GM23338 (cell line): Measurements from ENCODE around the gene ATP5PD.
"Not testable (repeated sequence)": the region's sequence is repeated elsewhere in the genome, so short reads cannot be mapped to it uniquely, and the experiment has no call there.

Experiments
- CREB1 ChIP-seq: fragments of 250-450 bp; sonication (Bioruptor Pico); IDR thresholded peaks from 2 replicates; pipeline ENCODE4 v1.5.0; 2020; ENCODE audit warnings: low read depth, mild to moderate bottlenecking, moderate library complexity
- EZH2 ChIP-seq: fragments of 200-600 bp; sonication (generic); IDR thresholded peaks from one replicate; pipeline ENCODE4 v1.8.0; 2017; ENCODE audit warnings: antibody characterized with exemption, mild to moderate bottlenecking, low read depth; ENCODE audit not compliant: unreplicated experiment
- EZH2phosphoT487 ChIP-seq: fragments of 200-600 bp; sonication (generic); IDR thresholded peaks from one replicate; pipeline ENCODE4 v1.8.1; 2018; ENCODE audit warnings: antibody characterized with exemption; ENCODE audit not compliant: unreplicated experiment
- JUNB ChIP-seq: IDR thresholded peaks from one replicate; pipeline ENCODE4 v1.6.1; 2016; ENCODE audit warnings: antibody characterized with exemption; ENCODE audit not compliant: unreplicated experiment
- POLR2AphosphoS5 ChIP-seq: IDR thresholded peaks from 2 replicates; pipeline ENCODE4 v1.6.1; 2016; ENCODE audit warnings: antibody characterized with exemption, low read depth
- ZNF114 ChIP-seq: fragments of 250-450 bp; sonication (Bioruptor Pico); IDR thresholded peaks from 2 replicates; pipeline ENCODE4 v1.5.0; 2020; ENCODE audit warnings: mild to moderate bottlenecking, moderate library complexity
- ZNF331 ChIP-seq: fragments of 250-450 bp; sonication (Bioruptor Pico); IDR thresholded peaks from 2 replicates; pipeline ENCODE4 v1.5.0; 2020; ENCODE audit warnings: low read depth, mild to moderate bottlenecking, moderate library complexity
- TF ChIP-seq, protein P1 (sequence below), 2 experiments: fragments of 200-600 bp in 1 of 2; sonication (generic) in 1 of 2; conservative IDR thresholded peaks; 2 replicates each; pipeline versions ENCODE4 v1.5.1 to v1.6.1; 2016 to 2017; ENCODE audit warnings: antibody characterized with exemption in 2 of 2, low read depth in 2 of 2, mild to moderate bottlenecking in 2 of 2, moderate library complexity in 1 of 2
- TF ChIP-seq, protein P2 (sequence below): IDR thresholded peaks from one replicate; pipeline ENCODE4 v1.6.1; 2018; ENCODE audit warnings: antibody characterized with exemption; ENCODE audit not compliant: unreplicated experiment
- TF ChIP-seq, protein P3 (sequence below): fragments of 250-450 bp; sonication (Bioruptor Pico); IDR thresholded peaks from 2 replicates; pipeline ENCODE4 v1.5.0; 2020; ENCODE audit warnings: mild to moderate bottlenecking, moderate library complexity
- TF ChIP-seq, protein P4 (sequence below): IDR thresholded peaks from 2 replicates; pipeline ENCODE4 v1.6.1; 2016; ENCODE audit warnings: antibody characterized with exemption

DNA sequence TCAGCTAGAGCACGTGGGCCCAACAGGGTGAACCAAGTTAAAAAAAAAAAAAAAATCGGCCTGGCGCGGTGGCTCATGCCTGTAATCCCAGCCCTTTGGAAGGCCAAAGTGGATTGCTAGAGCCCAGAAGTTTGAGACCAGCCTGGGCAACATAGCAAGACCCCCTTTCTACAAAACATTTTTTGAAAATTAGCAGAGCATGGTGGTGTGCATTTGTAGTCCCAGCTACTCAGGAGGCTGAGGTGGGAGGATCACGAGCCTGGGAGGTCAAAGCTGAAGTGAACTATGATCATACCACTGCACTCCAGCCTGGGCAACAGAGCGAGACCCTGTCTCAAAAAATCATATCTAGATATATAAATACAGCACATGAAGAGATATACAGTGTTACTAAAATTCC, 40.7 kb downstream of the ATP5PD start:
- not testable (repeated sequence) for TF ChIP-seq POLR2AphosphoS5; ZNF331 (CRISPR knock-in tag); ZNF114 (CRISPR knock-in tag); EZH2; EZH2phosphoT487; CREB1 (CRISPR knock-in tag); JUNB
- TF ChIP-seq, protein P1, sequence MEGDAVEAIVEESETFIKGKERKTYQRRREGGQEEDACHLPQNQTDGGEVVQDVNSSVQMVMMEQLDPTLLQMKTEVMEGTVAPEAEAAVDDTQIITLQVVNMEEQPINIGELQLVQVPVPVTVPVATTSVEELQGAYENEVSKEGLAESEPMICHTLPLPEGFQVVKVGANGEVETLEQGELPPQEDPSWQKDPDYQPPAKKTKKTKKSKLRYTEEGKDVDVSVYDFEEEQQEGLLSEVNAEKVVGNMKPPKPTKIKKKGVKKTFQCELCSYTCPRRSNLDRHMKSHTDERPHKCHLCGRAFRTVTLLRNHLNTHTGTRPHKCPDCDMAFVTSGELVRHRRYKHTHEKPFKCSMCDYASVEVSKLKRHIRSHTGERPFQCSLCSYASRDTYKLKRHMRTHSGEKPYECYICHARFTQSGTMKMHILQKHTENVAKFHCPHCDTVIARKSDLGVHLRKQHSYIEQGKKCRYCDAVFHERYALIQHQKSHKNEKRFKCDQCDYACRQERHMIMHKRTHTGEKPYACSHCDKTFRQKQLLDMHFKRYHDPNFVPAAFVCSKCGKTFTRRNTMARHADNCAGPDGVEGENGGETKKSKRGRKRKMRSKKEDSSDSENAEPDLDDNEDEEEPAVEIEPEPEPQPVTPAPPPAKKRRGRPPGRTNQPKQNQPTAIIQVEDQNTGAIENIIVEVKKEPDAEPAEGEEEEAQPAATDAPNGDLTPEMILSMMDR (conservative IDR thresholded peaks at IDR 0.05; ENCODE audit: low read depth in 2 of 2): not testable (repeated sequence)
- TF ChIP-seq, protein P2, sequence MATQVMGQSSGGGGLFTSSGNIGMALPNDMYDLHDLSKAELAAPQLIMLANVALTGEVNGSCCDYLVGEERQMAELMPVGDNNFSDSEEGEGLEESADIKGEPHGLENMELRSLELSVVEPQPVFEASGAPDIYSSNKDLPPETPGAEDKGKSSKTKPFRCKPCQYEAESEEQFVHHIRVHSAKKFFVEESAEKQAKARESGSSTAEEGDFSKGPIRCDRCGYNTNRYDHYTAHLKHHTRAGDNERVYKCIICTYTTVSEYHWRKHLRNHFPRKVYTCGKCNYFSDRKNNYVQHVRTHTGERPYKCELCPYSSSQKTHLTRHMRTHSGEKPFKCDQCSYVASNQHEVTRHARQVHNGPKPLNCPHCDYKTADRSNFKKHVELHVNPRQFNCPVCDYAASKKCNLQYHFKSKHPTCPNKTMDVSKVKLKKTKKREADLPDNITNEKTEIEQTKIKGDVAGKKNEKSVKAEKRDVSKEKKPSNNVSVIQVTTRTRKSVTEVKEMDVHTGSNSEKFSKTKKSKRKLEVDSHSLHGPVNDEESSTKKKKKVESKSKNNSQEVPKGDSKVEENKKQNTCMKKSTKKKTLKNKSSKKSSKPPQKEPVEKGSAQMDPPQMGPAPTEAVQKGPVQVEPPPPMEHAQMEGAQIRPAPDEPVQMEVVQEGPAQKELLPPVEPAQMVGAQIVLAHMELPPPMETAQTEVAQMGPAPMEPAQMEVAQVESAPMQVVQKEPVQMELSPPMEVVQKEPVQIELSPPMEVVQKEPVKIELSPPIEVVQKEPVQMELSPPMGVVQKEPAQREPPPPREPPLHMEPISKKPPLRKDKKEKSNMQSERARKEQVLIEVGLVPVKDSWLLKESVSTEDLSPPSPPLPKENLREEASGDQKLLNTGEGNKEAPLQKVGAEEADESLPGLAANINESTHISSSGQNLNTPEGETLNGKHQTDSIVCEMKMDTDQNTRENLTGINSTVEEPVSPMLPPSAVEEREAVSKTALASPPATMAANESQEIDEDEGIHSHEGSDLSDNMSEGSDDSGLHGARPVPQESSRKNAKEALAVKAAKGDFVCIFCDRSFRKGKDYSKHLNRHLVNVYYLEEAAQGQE: not testable (repeated sequence)
- TF ChIP-seq, protein P3, sequence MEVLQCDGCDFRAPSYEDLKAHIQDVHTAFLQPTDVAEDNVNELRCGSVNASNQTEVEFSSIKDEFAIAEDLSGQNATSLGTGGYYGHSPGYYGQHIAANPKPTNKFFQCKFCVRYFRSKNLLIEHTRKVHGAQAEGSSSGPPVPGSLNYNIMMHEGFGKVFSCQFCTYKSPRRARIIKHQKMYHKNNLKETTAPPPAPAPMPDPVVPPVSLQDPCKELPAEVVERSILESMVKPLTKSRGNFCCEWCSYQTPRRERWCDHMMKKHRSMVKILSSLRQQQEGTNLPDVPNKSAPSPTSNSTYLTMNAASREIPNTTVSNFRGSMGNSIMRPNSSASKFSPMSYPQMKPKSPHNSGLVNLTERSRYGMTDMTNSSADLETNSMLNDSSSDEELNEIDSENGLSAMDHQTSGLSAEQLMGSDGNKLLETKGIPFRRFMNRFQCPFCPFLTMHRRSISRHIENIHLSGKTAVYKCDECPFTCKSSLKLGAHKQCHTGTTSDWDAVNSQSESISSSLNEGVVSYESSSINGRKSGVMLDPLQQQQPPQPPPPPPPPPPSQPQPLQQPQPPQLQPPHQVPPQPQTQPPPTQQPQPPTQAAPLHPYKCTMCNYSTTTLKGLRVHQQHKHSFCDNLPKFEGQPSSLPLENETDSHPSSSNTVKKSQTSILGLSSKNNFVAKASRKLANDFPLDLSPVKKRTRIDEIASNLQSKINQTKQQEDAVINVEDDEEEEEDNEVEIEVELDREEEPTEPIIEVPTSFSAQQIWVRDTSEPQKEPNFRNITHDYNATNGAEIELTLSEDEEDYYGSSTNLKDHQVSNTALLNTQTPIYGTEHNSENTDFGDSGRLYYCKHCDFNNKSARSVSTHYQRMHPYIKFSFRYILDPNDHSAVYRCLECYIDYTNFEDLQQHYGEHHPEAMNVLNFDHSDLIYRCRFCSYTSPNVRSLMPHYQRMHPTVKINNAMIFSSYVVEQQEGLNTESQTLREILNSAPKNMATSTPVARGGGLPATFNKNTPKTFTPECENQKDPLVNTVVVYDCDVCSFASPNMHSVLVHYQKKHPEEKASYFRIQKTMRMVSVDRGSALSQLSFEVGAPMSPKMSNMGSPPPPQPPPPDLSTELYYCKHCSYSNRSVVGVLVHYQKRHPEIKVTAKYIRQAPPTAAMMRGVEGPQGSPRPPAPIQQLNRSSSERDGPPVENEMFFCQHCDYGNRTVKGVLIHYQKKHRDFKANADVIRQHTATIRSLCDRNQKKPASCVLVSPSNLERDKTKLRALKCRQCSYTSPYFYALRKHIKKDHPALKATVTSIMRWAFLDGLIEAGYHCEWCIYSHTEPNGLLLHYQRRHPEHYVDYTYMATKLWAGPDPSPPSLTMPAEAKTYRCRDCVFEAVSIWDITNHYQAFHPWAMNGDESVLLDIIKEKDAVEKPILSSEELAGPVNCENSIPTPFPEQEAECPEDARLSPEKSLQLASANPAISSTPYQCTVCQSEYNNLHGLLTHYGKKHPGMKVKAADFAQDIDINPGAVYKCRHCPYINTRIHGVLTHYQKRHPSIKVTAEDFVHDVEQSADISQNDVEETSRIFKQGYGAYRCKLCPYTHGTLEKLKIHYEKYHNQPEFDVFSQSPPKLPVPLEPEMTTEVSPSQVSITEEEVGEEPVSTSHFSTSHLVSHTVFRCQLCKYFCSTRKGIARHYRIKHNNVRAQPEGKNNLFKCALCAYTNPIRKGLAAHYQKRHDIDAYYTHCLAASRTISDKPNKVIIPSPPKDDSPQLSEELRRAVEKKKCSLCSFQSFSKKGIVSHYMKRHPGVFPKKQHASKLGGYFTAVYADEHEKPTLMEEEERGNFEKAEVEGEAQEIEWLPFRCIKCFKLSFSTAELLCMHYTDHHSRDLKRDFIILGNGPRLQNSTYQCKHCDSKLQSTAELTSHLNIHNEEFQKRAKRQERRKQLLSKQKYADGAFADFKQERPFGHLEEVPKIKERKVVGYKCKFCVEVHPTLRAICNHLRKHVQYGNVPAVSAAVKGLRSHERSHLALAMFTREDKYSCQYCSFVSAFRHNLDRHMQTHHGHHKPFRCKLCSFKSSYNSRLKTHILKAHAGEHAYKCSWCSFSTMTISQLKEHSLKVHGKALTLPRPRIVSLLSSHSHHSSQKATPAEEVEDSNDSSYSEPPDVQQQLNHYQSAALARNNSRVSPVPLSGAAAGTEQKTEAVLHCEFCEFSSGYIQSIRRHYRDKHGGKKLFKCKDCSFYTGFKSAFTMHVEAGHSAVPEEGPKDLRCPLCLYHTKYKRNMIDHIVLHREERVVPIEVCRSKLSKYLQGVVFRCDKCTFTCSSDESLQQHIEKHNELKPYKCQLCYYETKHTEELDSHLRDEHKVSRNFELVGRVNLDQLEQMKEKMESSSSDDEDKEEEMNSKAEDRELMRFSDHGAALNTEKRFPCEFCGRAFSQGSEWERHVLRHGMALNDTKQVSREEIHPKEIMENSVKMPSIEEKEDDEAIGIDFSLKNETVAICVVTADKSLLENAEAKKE (CRISPR knock-in tag): not testable (repeated sequence)
- TF ChIP-seq, protein P4, sequence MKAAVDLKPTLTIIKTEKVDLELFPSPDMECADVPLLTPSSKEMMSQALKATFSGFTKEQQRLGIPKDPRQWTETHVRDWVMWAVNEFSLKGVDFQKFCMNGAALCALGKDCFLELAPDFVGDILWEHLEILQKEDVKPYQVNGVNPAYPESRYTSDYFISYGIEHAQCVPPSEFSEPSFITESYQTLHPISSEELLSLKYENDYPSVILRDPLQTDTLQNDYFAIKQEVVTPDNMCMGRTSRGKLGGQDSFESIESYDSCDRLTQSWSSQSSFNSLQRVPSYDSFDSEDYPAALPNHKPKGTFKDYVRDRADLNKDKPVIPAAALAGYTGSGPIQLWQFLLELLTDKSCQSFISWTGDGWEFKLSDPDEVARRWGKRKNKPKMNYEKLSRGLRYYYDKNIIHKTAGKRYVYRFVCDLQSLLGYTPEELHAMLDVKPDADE: not testable (repeated sequence)
